NB4 (cell line): ENCODE results near the gene KAT7.

Experiments
- CTCF ChIP-seq: IDR thresholded peaks from one replicate; pipeline ENCODE4 v1.5.1; 2012; ENCODE audit warnings: low read depth, low read length
- POLR2A ChIP-seq: IDR thresholded peaks from 2 replicates; pipeline ENCODE4 v1.6.1; 2011; ENCODE audit warnings: mild to moderate bottlenecking; ENCODE audit not compliant: insufficient read length; ENCODE audit errors: extremely low read depth

- TF ChIP-seq CTCF (peak; percentile 92), POLR2A (no peak)
Measured at GRCh38 chr17:49880291-49881053, 92.0 kb downstream of the KAT7 start.
